SW 1271 (cell line): ENCODE measurements around the gene SLFN12L.
"Not testable (repeated sequence)": the region's sequence is repeated elsewhere in the genome, so short reads cannot be mapped to it uniquely, and the experiment has no call there.

Experiments
- DNase-seq, 2 experiments: peaks; one replicate each; lab custom pipeline; 2025; lab: John Stamatoyannopoulos, UW

The SLFN12L gene

DNA sequence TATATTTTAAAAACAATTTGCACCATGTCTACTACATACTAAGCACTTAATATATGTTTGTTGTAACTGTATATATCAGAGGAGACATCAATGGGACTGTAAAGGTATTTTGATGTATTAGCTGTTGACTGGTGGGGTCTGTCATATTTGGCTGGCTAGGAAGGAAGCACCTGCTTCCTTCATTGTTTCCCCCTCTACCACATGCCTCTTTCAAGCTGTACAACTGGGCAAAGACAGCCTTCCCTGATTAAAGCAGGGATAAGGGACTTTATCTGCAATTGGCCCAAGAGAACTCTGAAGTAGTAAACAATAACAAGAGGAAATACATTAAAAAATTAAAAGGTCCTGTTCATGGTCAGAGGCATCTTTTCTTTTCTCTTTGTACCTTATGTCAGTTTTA is 5.5 kb upstream of the SLFN12L start:
- no peak for DNase-seq

DNA sequence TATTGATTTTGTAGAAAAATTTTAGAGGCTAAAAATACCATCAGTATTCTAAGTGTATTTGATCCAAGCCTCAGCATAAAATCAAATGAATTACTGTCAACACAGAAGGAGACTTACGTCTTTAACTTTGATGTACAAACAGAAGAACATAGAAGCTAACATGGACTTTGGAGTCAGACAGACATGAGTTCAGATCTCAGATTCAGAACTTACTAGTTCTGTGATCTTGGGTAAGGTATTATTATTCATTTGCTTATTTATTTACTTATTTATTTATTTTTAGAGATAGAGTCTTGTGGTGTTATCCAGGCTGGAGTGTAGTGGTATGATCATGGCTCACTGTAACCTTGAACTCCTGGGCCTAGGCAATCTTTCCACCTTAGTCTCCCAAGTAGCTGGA is 4.0 kb upstream of the SLFN12L start:
- DNase-seq: no peak

GRCh38 chr17:35540589-35541404 is 3.3 kb upstream of the SLFN12L start:
- DNase-seq: peak in 1 of 2 experiments; percentile 33

DNA sequence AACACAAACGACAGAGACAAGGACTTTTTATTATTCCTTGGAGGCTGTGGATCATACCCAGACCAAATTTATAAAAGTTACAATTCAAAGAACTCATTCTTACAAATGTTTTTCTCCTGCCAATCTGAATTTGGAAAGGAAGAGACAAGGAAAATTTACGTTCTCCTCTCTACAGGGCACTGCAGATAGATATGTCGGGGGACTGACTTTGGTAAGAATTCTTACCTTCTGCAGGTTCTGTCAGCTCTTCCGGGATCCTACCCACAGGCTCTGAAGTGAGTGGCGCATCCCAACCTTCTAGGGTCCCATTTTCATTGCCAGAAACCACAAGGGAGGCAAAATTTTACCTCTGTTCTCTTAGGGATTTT is 2.2 kb upstream of the SLFN12L start:
- no peak for DNase-seq

GRCh38 chr17:35536664-35537171 is 760 bp downstream of the SLFN12L start:
- DNase-seq: no peak

- DNase-seq: not testable (repeated sequence)
Measured at GRCh38 chr17:35535406-35535805, 2.1 kb downstream of the SLFN12L start.

- DNase-seq: no peak
Measured at GRCh38 chr17:35534576-35535093, 2.8 kb downstream of the SLFN12L start.

DNA sequence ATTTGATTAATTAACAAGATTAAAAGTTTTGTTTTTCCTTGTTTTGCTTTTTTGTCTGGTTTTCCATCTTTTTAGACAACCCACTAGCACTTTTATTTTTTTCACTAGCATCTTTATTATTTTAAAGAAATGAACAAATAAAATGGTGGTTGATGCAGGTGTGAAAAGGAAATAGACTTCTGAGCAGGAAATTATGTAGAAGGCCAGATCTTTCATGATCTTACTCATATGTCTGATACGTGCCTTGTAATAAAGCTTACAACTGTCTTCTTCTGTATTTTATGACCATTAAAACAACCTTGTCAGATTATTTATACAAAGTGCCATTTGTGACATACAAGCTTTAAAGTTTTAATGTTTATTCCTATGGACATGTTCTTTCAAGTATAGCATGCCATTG is 6.3 kb downstream of the SLFN12L start:
- DNase-seq: no peak

GRCh38 chr17:35529866-35530265 is 7.6 kb downstream of the SLFN12L start:
- DNase-seq: no peak

DNA sequence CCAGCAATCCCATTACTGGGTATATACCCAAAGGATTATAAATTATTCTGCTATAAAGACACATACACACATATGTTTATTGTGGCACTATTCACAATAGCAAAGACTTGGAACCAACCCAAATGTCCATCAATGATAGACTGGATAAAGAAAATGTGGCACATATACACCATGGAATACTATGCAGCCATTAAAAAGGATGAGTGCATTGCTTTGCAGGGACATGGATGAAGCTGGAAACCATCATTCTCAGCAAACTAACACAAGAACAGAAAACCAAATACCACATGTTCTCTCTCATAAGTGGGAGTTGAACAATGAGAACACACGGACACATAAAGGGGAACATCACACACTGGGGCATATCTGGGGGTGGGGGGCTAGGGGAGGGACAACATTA is 8.2 kb downstream of the SLFN12L start:
- DNase-seq: not testable (repeated sequence)

- DNase-seq: no peak
Measured at GRCh38 chr17:35523296-35523695, 14.2 kb downstream of the SLFN12L start.

GRCh38 chr17:35521654-35522256 is 15.7 kb downstream of the SLFN12L start:
- peak in 1 of 2 experiments; percentile 31 for DNase-seq

DNA sequence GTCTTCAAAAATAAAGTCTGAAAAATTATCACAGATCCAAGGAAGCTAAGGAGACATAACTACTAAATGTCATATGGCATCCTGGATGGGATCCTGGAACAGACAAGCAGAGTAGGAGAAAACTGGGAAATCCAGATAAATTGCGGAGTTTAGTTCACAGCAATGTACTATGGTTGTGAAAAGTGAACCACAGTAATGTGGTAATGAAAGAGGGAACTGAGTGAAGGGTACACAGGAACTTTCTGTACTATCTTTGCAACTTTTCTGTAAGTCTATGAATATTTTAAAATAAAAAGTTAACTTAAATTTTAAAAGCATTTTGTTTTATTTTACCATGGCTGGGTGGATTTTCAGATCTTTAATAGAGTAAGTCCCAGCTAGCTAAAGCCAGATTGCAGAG is 16.3 kb downstream of the SLFN12L start:
- no peak for DNase-seq

GRCh38 chr17:35519906-35520442 is 17.5 kb downstream of the SLFN12L start:
- no peak for DNase-seq

GRCh38 chr17:35519439-35519838 is 18.0 kb downstream of the SLFN12L start:
- no peak for DNase-seq

DNA sequence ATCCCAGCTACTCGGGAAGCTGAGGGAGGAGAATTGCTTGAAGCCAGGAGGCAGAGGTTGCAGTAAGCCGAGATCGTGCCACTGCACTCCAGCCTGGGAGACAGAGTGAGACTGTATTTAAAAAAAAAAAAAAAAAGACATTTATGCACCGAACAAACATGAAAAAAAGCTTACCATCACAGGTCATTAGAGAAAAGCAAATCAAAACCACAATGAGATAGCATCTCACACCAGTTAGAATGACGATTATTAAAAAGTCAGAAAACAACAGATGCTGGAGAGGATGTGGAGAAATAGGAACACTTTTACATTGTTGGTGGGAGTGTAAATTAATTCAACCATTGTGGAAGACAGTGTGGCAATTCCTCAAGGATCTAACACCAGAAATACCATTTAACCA is 19.0 kb downstream of the SLFN12L start:
- not testable (repeated sequence) for DNase-seq

DNA sequence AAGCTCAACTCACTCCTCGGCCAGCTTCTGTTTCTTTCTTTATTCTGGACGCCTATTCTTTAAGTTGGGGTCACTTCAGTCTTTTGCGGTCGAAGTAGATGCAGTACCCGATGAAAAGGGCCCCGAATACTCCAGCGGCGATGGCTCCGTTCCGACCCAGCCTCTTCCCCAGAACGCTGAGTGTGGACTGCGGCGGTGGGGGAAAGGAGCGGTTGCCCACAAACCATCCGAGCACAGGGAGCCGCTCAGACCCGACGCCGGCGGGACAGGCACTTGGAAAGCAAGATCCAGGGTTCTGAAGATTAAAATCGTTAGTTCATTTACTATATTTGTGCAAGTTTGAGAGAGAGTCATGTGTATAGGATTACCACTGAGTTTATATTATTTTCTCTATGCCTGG is 22.5 kb downstream of the SLFN12L start:
- no peak for DNase-seq

DNA sequence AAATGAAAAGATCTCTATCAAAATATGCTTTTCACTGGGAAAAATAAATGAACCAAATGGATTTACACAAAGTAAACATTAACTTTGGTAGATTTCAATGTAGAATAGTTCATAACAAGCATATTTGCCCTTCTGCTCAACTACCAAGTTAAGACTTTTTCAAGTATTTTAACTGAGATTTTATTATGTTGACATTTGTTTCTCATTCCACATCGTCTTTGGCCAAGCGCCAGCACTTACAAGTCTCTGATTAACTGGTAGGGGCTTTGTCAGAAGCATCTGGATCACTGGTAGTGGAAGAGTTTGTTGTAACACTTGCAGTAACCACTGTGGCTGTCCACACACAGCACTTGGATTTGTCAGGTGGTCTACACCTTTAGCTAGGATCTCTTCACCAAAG is 22.9 kb downstream of the SLFN12L start:
- DNase-seq: no peak

GRCh38 chr17:35510052-35510451 is 27.4 kb downstream of the SLFN12L start:
- no peak for DNase-seq

DNA sequence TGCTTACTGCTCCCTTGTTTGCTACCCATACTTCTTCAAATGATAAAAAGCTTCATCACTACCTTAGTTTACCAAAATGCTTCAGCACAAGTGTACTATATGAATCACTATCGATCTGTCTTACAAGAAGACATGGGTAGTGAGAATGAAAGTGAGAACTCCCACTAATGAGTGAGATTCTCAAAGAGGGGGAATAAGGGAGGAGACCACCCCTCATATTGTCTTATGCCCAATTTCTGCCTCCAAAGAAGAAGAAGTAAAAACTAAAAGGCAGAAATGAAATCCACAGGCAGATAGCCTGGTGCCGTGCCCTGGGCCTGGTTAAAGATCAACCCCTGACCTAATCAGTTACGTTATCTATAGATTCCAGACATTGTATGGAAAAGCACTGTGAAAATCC is 29.8 kb downstream of the SLFN12L start:
- DNase-seq: not testable (repeated sequence)

GRCh38 chr17:35499548-35499947 is 37.9 kb downstream of the SLFN12L start:
- no peak for DNase-seq

DNA sequence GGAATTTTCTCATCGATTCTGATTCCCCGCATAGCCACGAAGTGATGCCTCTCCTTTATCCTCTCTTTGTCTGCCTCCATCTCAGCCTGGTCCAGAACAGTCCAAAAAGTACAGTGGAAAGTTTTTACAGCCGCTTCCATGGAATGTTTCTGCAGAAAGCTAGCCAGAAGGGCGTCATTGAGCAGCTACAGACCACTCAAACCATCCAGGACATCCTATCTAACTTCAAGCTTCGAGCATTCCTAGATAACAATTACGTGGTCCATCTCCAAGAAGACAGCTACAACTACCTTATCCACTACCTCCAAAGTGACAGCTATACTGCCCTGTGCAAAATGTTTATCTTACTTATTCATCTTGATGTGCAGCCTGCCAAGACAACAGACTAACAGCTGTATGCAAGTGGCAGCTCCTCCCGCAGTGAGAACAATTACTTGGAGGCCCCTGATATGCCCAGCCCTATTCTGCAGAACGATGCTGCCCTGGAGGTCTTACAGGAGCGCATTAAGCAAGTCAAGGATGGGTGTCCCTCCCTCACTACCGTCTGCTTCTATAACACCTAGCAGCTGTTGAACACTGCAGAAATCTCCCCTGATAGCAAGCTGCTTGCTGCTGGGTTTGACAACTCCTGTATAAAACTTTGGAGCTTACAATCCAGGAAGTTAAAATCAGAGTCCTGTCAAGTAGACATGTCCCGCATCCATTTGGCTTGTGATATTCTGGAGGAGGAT is 38.9 kb downstream of the SLFN12L start:
- DNase-seq: no peak
